22Rv1 (cell line): Measurements from ENCODE around the gene NUP42.

ENCODE experiments used
- CTCF ChIP-seq: fragments of 450-650 bp; IDR thresholded peaks from 2 replicates; pipeline ENCODE4 v1.5.1; 2017; ENCODE audit warnings: mild to moderate bottlenecking
- ZFX ChIP-seq: fragments of 450-650 bp; IDR thresholded peaks from 2 replicates; pipeline ENCODE4 v1.6.1; 2017; ENCODE audit warnings: antibody characterized with exemption, borderline replicate concordance

- TF ChIP-seq CTCF: no peak
- no peak for TF ChIP-seq ZFX
Measured at GRCh38 chr7:23232966-23233365, 51.1 kb downstream of the NUP42 start.
